ENCODE data around the gene FRA10AC1. TPM values are rescaled to one million over a fixed set of nuclear protein-coding genes. Genes with fewer than 3 reads are reported as not detected.

Gene FRA10AC1
- total and polyA plus RNA-seq, 2 donors = 9.1 to 65.6 TPM

DNA sequence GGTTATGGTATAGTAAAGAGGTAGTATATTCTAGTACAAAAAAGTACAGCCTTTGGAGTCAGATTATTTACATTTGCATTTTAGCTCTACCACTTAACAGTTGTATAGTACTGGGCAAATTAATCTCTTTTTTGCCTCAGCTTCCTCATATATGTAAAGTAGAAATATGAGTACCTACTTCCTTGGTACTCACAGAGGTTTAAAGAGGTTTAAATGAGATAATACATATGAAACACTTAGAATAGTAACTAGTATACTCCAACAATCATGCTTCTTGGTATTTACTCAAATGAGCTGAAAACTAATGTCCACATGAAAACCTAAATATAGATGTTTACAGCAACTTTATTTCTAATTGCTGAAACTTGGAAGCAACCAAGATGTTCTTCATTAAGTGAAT lies 14.7 kb downstream of the FRA10AC1 start:
- Histone ChIP-seq H3K27ac (ENCODE audit: low read depth) (no peak overlapping the region), H3K4me3 (ENCODE audit: low read depth, low read length) (no peak overlapping the region), H3K36me3 (ENCODE audit: insufficient read depth) (no peaks in the 10 kb centered on the region)

GRCh38 chr10:93680412-93681047 lies 21.9 kb downstream of the FRA10AC1 start:
- Histone ChIP-seq H3K4me1 (ENCODE audit: insufficient read depth) (no peaks in the 10 kb centered on the region), H3K27ac (ENCODE audit: low read depth) (no peak overlapping the region), H3K36me3 (ENCODE audit: insufficient read depth) (peaks cover 2% of the 10 kb centered on the region), H3K4me3 (ENCODE audit: low read depth, low read length) (no peak overlapping the region)
- DNase-seq (ENCODE audit: extremely low spot score) = no peak
- WGBS = 65% methylated on average over 4 of the region's 4 CpGs

More for the DNA sequence above, 14.7 kb downstream of the FRA10AC1 start:
- no peak for DNase-seq (ENCODE audit: extremely low spot score)
- H3K4me1 ChIP-seq (ENCODE audit: insufficient read depth) = no peaks in the 10 kb centered on the region

DNA sequence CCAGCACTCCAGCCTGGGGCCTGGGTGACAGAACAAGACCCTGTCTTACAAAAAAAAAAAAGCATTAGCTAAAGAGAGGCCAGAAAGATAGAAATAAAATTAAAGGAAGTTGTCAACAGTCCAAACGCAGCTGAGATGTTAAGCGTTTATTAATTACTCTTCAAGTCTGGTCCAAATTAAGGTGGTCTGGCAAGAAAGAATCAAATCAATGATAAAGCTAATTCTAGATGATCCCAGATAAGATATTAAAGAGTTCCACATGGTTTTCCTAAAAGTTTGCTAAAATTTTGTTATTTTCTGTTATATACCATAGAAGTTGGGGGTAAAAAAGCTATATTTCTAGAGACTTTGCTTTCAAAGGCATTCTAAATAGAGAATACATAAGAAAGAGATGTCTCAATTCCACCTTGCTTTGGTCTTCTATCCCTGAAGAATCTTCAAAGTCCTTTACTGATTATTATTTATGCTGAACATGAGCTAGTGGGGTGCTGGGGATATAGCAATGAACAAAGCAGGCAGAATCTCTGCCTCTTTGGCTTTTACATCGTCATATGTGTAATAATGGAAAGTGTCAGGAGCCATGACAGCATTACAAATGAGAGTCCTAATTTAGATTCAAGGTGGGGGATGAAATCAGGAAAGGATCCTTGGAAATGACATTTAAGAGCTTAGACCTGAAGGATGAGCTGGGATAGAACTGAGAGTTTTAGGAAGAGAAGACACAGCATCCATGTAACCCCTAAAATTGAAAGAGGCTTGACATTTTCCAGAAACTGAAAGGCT lies 23.4 kb downstream of the FRA10AC1 start:
- Histone ChIP-seq H3K4me3 (ENCODE audit: low read depth, low read length) (no peak overlapping the region), H3K36me3 (ENCODE audit: insufficient read depth) (peaks cover 2% of the 10 kb centered on the region), H3K4me1 (ENCODE audit: insufficient read depth) (no peaks in the 10 kb centered on the region), H3K27ac (ENCODE audit: low read depth) (no peak overlapping the region)
- 82% methylated on average over 3 of the region's 3 CpGs for WGBS
- DNase-seq (ENCODE audit: extremely low spot score) = no peak

DNA sequence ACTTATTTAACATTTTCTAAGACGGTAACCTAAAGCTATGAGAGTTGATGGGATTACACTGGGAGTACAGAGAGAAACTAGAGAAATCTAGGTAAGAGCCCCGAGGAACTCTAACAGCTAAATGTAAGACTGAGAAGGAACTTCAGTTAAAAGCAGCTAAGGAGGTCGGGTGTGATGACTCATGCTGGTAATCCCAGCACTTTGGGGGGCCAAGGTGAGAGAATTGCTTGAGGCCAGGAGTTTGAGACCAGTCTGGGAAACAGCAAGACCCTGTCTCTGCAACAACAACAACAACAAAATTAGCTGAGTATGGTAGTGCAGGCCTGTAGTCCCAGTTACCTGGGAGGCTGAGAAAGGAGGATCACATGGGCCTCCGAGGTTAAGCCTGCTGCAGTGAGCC lies 24.0 kb downstream of the FRA10AC1 start:
- no peak for DNase-seq (ENCODE audit: extremely low spot score)
- 86% methylated on average over 4 of the region's 4 CpGs for WGBS
- H3K4me3 ChIP-seq (ENCODE audit: low read depth, low read length) = no peak overlapping the region
- H3K4me1 ChIP-seq (ENCODE audit: insufficient read depth) = no peaks in the 10 kb centered on the region
- H3K27ac ChIP-seq (ENCODE audit: low read depth) = no peak overlapping the region
- H3K36me3 ChIP-seq (ENCODE audit: insufficient read depth) = peaks cover 2% of the 10 kb centered on the region

DNA sequence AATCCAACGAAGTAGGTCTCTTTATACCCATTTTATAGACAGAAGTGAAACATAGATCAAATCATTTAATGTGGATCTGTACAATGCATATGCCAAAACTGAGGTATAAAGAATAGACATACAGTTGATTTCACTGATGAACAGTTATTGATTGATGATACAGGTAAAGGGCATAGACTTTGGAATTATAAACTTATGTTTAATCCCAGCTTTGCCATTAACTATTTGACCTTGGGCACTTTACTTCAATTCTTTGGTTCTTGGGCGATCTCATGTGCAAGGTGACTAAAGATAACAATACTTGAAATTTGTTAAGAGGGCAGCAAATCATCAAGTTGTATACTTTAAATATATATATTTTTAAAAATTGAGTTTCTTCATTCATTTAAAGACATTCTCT lies 28.6 kb downstream of the FRA10AC1 start:
- peaks cover 2% of the 10 kb centered on the region for H3K36me3 ChIP-seq (ENCODE audit: insufficient read depth)

DNA sequence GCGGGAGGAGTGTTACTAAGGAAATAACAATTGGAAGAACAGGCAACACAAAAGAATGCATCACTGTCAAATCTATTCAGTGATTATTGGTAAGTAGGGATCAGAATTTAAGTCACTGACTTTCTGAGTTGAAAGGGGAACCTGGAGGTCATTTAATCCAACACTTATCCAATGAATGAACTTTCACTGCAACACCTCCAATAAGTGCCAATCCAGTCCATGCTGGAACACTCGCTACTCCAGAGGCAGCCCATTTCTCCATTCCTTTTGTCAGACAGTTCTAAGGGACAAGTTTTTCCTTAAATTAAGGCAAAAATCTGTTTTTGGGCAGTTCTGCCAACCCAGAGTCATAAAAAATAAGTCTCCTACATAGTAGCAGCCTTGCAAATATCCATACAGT lies 29.5 kb downstream of the FRA10AC1 start:
- H3K4me1 ChIP-seq (ENCODE audit: insufficient read depth) = no peaks in the 10 kb centered on the region
- DNase-seq (ENCODE audit: extremely low spot score) = no peak
- no peak overlapping the region for H3K4me3 ChIP-seq (ENCODE audit: low read depth, low read length)
- WGBS = 93% methylated on average over 2 of the region's 2 CpGs
- no peak overlapping the region for H3K27ac ChIP-seq (ENCODE audit: low read depth)
- peaks cover 2% of the 10 kb centered on the region for H3K36me3 ChIP-seq (ENCODE audit: insufficient read depth)

More for the DNA sequence above, 28.6 kb downstream of the FRA10AC1 start:
- Histone ChIP-seq H3K27ac (ENCODE audit: low read depth) (no peak overlapping the region), H3K4me1 (ENCODE audit: insufficient read depth) (no peaks in the 10 kb centered on the region), H3K4me3 (ENCODE audit: low read depth, low read length) (no peak overlapping the region)
- no peak for DNase-seq (ENCODE audit: extremely low spot score)
- WGBS = 88% methylated on average over 2 of the region's 2 CpGs

- 97% methylated on average over 2 of the region's 2 CpGs for WGBS
- Histone ChIP-seq H3K27ac (ENCODE audit: low read depth) (no peak overlapping the region), H3K4me1 (ENCODE audit: insufficient read depth) (no peaks in the 10 kb centered on the region), H3K36me3 (ENCODE audit: insufficient read depth) (peaks cover 2% of the 10 kb centered on the region), H3K4me3 (ENCODE audit: low read depth, low read length) (no peak overlapping the region)
- no peak for DNase-seq (ENCODE audit: extremely low spot score)
These were observed 30.2 kb downstream of the FRA10AC1 start for GRCh38 chr10:93672022-93672678.

GRCh38 chr10:93671042-93671441 lies 31.4 kb downstream of the FRA10AC1 start:
- no peak overlapping the region for H3K4me3 ChIP-seq (ENCODE audit: low read depth, low read length)
- 69% methylated on average over 2 of the region's 2 CpGs for WGBS
- no peaks in the 10 kb centered on the region for H3K36me3 ChIP-seq (ENCODE audit: insufficient read depth)
- H3K27ac ChIP-seq (ENCODE audit: low read depth) = no peak overlapping the region
- no peaks in the 10 kb centered on the region for H3K4me1 ChIP-seq (ENCODE audit: insufficient read depth)
- no peak for DNase-seq (ENCODE audit: extremely low spot score)

DNA sequence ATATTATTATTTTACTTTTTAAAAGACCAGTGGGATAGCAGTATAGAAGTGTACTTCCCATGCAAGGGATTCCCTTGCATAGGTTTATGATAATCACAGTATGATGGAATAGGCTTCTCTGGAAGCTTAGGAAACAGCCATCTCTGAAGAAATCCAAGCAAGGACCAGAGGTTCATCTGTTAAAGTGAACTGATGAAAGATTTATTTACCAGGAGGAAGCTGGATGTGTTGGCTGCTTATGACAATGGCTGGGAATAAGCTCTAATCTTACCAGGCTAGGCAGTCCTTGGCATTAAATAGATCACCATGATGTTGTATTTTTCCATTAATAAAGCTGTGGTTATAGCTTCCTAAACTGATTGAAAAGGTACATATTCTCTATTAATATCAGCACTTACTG lies 32.0 kb downstream of the FRA10AC1 start:
- H3K4me3 ChIP-seq (ENCODE audit: low read depth, low read length) = no peak overlapping the region
- no peak for DNase-seq (ENCODE audit: extremely low spot score)
- H3K27ac ChIP-seq (ENCODE audit: low read depth) = no peak overlapping the region
- H3K36me3 ChIP-seq (ENCODE audit: insufficient read depth) = no peaks in the 10 kb centered on the region
- H3K4me1 ChIP-seq (ENCODE audit: insufficient read depth) = no peaks in the 10 kb centered on the region

- no peak overlapping the region for H3K4me3 ChIP-seq (ENCODE audit: low read depth, low read length)
- H3K36me3 ChIP-seq (ENCODE audit: insufficient read depth) = no peaks in the 10 kb centered on the region
- 95% methylated on average over 3 of the region's 3 CpGs for WGBS
- H3K27ac ChIP-seq (ENCODE audit: low read depth) = no peak overlapping the region
- no peak for DNase-seq (ENCODE audit: extremely low spot score)
- H3K4me1 ChIP-seq (ENCODE audit: insufficient read depth) = no peaks in the 10 kb centered on the region
These were observed 34.6 kb downstream of the FRA10AC1 start for GRCh38 chr10:93667795-93668194.

DNA sequence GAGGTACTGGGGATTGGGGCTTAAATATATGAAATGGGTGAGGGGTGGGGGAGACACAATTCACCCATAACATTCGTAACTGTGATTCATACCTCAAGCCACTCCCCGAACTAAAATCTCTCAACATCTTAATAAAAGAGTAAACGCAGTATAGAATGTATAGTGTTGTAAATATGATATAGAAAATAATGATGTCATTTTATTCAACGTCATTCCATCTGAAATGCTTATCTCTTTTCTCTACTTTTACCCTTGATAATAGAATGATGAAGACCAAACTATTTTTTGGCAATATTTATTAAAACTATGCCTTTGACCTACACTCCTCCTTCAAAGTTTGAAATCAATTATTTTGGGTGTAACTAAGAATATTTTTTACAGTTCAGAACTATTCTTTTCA lies 36.4 kb downstream of the FRA10AC1 start:
- Histone ChIP-seq H3K27ac (ENCODE audit: low read depth) (no peak overlapping the region), H3K4me1 (ENCODE audit: insufficient read depth) (no peaks in the 10 kb centered on the region), H3K4me3 (ENCODE audit: low read depth, low read length) (no peak overlapping the region), H3K36me3 (ENCODE audit: insufficient read depth) (no peaks in the 10 kb centered on the region)
- DNase-seq (ENCODE audit: extremely low spot score) = no peak
- WGBS = 98% methylated on average over 4 of the region's 4 CpGs

- Histone ChIP-seq H3K36me3 (ENCODE audit: insufficient read depth) (no peaks in the 10 kb centered on the region), H3K4me1 (ENCODE audit: insufficient read depth) (no peaks in the 10 kb centered on the region), H3K4me3 (ENCODE audit: low read depth, low read length) (no peak overlapping the region), H3K27ac (ENCODE audit: low read depth) (no peak overlapping the region)
- no peak for DNase-seq (ENCODE audit: extremely low spot score)
- 70% methylated on average over 1 of the region's 1 CpG for WGBS
These were observed 44.6 kb downstream of the FRA10AC1 start for GRCh38 chr10:93657757-93658156.

DNA sequence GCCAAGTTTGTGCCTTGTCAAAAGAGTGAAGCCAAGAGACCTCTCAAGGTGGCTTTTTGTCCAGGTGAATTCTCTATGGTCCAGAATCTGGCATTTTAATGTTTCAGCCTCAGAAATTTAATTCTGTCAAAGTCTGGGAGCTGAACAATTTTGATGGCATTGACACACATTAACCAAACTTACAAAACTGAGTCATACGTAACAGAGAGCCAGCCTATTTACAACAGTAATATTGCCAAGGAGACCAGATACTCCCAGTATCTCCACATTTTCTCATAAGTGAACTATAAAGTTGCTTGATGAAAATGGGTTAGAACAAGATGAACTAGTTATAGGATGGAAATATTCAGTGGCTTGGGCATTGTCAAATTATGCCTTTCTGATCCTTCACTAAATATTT lies 46.2 kb downstream of the FRA10AC1 start:
- WGBS = 73% methylated on average over 1 of the region's 1 CpG
- Histone ChIP-seq H3K4me1 (ENCODE audit: insufficient read depth) (no peaks in the 10 kb centered on the region), H3K36me3 (ENCODE audit: insufficient read depth) (no peaks in the 10 kb centered on the region), H3K4me3 (ENCODE audit: low read depth, low read length) (no peak overlapping the region), H3K27ac (ENCODE audit: low read depth) (no peak overlapping the region)
- DNase-seq (ENCODE audit: extremely low spot score) = no peak

- DNase-seq (ENCODE audit: extremely low spot score) = no peak
- H3K27ac ChIP-seq (ENCODE audit: low read depth) = no peak overlapping the region
- no peak overlapping the region for H3K4me3 ChIP-seq (ENCODE audit: low read depth, low read length)
- H3K4me1 ChIP-seq (ENCODE audit: insufficient read depth) = no peaks in the 10 kb centered on the region
- peaks cover 1% of the 10 kb centered on the region for H3K36me3 ChIP-seq (ENCODE audit: insufficient read depth)
- 90% methylated on average over 1 of the region's 1 CpG for WGBS
These were observed 48.2 kb downstream of the FRA10AC1 start for GRCh38 chr10:93654201-93654600.

All from urinary bladder (tissue), 4 donors.